ENCODE measurements around the gene DLG5.
A peak's percentile ranks its signal among the peaks of the same experiment; 100 is the strongest.

DLG5 gene

GRCh38 chr10:77864151-77864851 is 62.3 kb downstream of the DLG5 start:
- CTCF ChIA-PET: interaction anchor here (0.5 to 0.9 kb wide), 2 partner anchors 17 to 140 kb away, joined by 3 read pairs; no protein-coding TSS in a partner anchor
- no peak for DNase-seq (ENCODE audit: low spot score)
- POLR2A ChIA-PET (ENCODE audit: low non-redundant PET): no interaction called here
- peak overlapping the region; percentile 51 for H3K27ac ChIP-seq
- TF ChIP-seq, protein P1, sequence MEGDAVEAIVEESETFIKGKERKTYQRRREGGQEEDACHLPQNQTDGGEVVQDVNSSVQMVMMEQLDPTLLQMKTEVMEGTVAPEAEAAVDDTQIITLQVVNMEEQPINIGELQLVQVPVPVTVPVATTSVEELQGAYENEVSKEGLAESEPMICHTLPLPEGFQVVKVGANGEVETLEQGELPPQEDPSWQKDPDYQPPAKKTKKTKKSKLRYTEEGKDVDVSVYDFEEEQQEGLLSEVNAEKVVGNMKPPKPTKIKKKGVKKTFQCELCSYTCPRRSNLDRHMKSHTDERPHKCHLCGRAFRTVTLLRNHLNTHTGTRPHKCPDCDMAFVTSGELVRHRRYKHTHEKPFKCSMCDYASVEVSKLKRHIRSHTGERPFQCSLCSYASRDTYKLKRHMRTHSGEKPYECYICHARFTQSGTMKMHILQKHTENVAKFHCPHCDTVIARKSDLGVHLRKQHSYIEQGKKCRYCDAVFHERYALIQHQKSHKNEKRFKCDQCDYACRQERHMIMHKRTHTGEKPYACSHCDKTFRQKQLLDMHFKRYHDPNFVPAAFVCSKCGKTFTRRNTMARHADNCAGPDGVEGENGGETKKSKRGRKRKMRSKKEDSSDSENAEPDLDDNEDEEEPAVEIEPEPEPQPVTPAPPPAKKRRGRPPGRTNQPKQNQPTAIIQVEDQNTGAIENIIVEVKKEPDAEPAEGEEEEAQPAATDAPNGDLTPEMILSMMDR (conservative IDR thresholded peaks at IDR 0.05; ENCODE audit: low read depth): no peak

GRCh38 chr10:77863446-77863845 is 63.1 kb downstream of the DLG5 start:
- TF ChIP-seq, protein P1 (conservative IDR thresholded peaks at IDR 0.05; ENCODE audit: low read depth): no peak
- POLR2A ChIA-PET (ENCODE audit: low non-redundant PET): no interaction called here

GRCh38 chr10:77862595-77862994 is 64.0 kb downstream of the DLG5 start:
- H3K27ac ChIP-seq: no peak overlapping the region
- CTCF ChIA-PET: interaction anchor here (0.7 kb wide), 1 partner anchor 131 kb away, joined by 3 read pairs; no protein-coding TSS in a partner anchor
- TF ChIP-seq, protein P1 (conservative IDR thresholded peaks at IDR 0.05; ENCODE audit: low read depth): no peak
- POLR2A ChIA-PET (ENCODE audit: low non-redundant PET): no interaction called here
- DNase-seq (ENCODE audit: low spot score): no peak

More at GRCh38 chr10:77863446-77863845, 63.1 kb downstream of the DLG5 start:
- no peak for DNase-seq (ENCODE audit: low spot score)
- H3K27ac ChIP-seq: peak overlapping the region; percentile 51
- CTCF ChIA-PET: no interaction called here

DNA sequence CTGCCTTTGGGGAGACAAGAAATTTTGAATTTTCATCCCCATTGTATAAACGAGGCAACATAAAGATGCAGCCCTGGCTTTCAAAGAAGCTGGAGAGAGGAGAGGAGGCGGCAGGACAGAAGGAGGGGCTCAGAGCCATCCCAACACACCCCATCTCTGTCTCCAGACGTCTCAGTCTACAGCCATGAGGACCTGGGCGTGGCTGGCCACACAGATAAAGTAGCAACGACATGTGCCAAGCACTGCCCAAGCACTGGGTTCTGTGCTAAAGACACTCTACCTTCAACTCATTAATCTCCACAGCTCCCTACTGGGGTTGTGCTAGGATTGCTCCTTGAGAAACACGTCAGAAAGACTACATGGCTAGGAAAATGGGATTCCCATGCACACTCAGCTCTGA is 65.2 kb downstream of the DLG5 start:
- ChIA-PET CTCF (no interaction called here), POLR2A (ENCODE audit: low non-redundant PET) (no interaction called here)

DNA sequence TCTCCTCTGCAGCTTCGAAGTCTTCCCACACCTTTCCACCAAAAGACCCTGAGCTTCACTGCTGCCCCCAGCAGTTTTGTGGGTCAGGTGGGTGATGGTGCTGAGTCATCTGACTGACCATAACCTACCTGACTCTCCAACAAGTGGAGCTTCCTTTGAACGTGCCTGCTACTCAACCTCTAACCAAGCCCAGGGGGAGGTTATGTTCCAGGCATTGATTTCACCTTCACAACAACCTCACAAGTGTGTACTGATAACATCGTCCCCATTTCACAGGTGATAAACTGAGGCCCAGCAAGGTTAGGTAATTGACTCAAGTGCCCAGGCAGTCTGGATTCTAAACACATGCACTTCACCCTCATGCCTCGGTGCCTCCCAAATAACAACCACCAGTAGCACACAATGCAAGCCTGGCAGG is 66.7 kb downstream of the DLG5 start:
- POLR2A ChIA-PET (ENCODE audit: low non-redundant PET): interaction anchor here (0.5 kb wide), 1 partner anchor 15 kb away, joined by 3 read pairs; no protein-coding TSS in a partner anchor
- CTCF ChIA-PET: no interaction called here
- DNase-seq (ENCODE audit: low spot score): no peak
- TF ChIP-seq, protein P1 (conservative IDR thresholded peaks at IDR 0.05; ENCODE audit: low read depth): no peak
- H3K27ac ChIP-seq: peak overlapping the region; percentile 50

More for the DNA sequence above, 65.2 kb downstream of the DLG5 start:
- H3K27ac ChIP-seq: peak overlapping the region; percentile 44
- no peak for DNase-seq (ENCODE audit: low spot score)
- TF ChIP-seq, protein P1 (conservative IDR thresholded peaks at IDR 0.05; ENCODE audit: low read depth): no peak

DNA sequence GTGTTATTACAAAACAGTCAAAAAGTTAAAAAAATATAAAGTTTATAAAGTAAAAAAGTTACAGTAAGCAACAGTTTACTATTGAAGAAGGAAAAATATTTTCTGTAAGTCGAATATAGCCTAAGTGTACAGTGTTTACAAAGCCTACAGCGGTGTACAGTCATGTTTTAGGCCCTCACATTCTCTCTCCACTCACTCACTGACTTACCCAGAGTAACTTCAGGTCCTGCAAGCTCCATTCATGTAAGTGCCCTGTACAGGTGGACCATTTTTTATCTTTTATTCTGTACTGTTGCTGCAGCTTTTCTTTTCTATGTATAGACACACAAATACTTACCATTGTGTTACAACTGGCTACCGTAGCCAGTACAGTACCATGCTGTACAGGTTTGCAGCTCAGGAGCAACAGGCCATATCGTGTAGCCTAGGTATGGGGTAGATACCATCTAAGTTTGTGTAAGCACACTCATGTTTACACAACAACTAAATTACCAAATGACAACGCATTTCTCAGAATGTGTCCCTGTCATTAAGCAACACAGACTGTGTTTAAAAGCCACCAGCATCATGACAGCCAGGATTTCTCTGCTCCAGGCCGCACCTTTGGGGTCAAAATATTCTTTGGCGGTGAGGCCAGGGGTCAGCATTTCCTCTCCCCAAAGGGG is 67.2 kb downstream of the DLG5 start:
- no peak for DNase-seq (ENCODE audit: low spot score)

More for the DNA sequence above, 67.2 kb downstream of the DLG5 start:
- TF ChIP-seq, protein P1 (conservative IDR thresholded peaks at IDR 0.05; ENCODE audit: low read depth): no peak
- peak overlapping the region; percentile 50 for H3K27ac ChIP-seq
- POLR2A ChIA-PET (ENCODE audit: low non-redundant PET): interaction anchor here (0.5 kb wide), 1 partner anchor 16 kb away, joined by 3 read pairs; no protein-coding TSS in a partner anchor
- CTCF ChIA-PET: interaction anchor here (0.7 kb wide), 1 partner anchor 83 kb away, joined by 3 read pairs; no protein-coding TSS in a partner anchor
